Tibial nerve (tissue), 4 donors: Measurements from ENCODE around the gene PRM3. TPM values are rescaled to one million over a fixed set of nuclear protein-coding genes. Genes with fewer than 3 reads are reported as not detected.

Experiments used
- DNase-seq, 2 donors: peaks; one replicate each; pipeline ENCODE4 v3.0.0-alpha.2; 2019; ENCODE audit warnings: low spot score in 2 of 2
- H3K27ac ChIP-seq, 4 donors: fragments of 200-600 bp; sonication (generic) in 3 of 4; one replicate each; pipeline ENCODE4 v1.5.1; 2017 to 2019; ENCODE audit warnings: mild to moderate bottlenecking in 1 of 4
- H3K27me3 ChIP-seq, 2 donors: fragments of 200-600 bp; sonication (generic) in 1 of 2; one replicate each; pipeline versions ENCODE4 v1.5.1 to v1.6.0; 2017 to 2019
- H3K36me3 ChIP-seq, 3 donors: fragments of 200-600 bp; sonication (generic); one replicate each; pipeline ENCODE4 v1.5.1; 2018 to 2019
- H3K4me1 ChIP-seq, 4 donors: fragments of 200-600 bp; sonication (generic) in 3 of 4; one replicate each; pipeline ENCODE4 v1.5.1; 2017 to 2019
- H3K4me3 ChIP-seq, 4 donors: fragments of 200-600 bp; sonication (generic) in 3 of 4; one replicate each; pipeline ENCODE4 v1.5.1; 2017 to 2019; ENCODE audit warnings: mild to moderate bottlenecking in 1 of 4, moderate library complexity in 1 of 4
- H3K9me3 ChIP-seq, 4 donors: fragments of 200-600 bp; sonication (generic) in 3 of 4; one replicate each; pipeline ENCODE4 v1.5.1; 2017 to 2019
- CTCF ChIP-seq, 5 experiments: fragments of 200-600 bp in 3 of 5; fragments of 450-650 bp in 2 of 5; sonication (generic) in 3 of 5; IDR thresholded peaks; one replicate each; pipeline ENCODE4 v1.5.1; 2016 to 2019; ENCODE audit warnings: antibody characterized with exemption in 5 of 5, mild to moderate bottlenecking in 3 of 5, moderate library complexity in 2 of 5
- EP300 ChIP-seq, 2 donors: sonication (generic); formaldehyde crosslinking; IDR thresholded peaks; one replicate each; pipeline ENCODE4 v1.6.1; 2017; ENCODE audit warnings: antibody characterized with exemption in 2 of 2, mild to moderate bottlenecking in 1 of 2
- POLR2A ChIP-seq, 2 donors: fragments of 450-650 bp; IDR thresholded peaks; one replicate each; pipeline ENCODE4 v1.6.1; 2017; ENCODE audit warnings: antibody characterized with exemption in 2 of 2, mild to moderate bottlenecking in 2 of 2, moderate library complexity in 2 of 2
- WGBS, 2 donors: methylation state at CpG; one replicate each; pipeline ENCODE4 v1.1.5; 2018; 5-methylcytosine and 5-hydroxymethylcytosine counted together
- total RNA-seq, 4 donors: library from RNA; depleted of rRNA; stranded (reverse); fragments of >200 nt; gene quantifications; one replicate each; pipeline ENCODE4 v1.1.0, GENCODE V29; 2016

The PRM3 gene
- total RNA-seq, 4 donors from 2014 or later: not detected

GRCh38 chr16:11277607-11278337 is 4.3 kb upstream of the PRM3 start:
- H3K36me3 ChIP-seq: no peaks in the 10 kb centered on the region
- WGBS, 2 donors: 86% methylated on average over 12 of the region's 12 CpGs
- H3K9me3 ChIP-seq: no peaks in the 10 kb centered on the region
- no peak overlapping the region for H3K27ac ChIP-seq
- DNase-seq: no peak
- H3K27me3 ChIP-seq: no peaks in the 10 kb centered on the region
- no peak for TF ChIP-seq POLR2A (IDR thresholded peaks at IDR 0.05)
- no peak for TF ChIP-seq CTCF (IDR thresholded peaks at IDR 0.05)
- no peak for TF ChIP-seq EP300 (IDR thresholded peaks at IDR 0.05)
- H3K4me3 ChIP-seq: no peak overlapping the region
- H3K4me1 ChIP-seq: no peaks in the 10 kb centered on the region

GRCh38 chr16:11276896-11277593 is 3.6 kb upstream of the PRM3 start:
- H3K4me1 ChIP-seq: no peaks in the 10 kb centered on the region
- no peak for DNase-seq

GRCh38 chr16:11276143-11276895 is 2.9 kb upstream of the PRM3 start, which contains the start of gene PRM2:
Gene PRM2 (minus strand): TSS chr16:11276480. CDS start chr16:11276370, 110 bp downstream.
- no peaks in the 10 kb centered on the region for H3K9me3 ChIP-seq
- H3K27ac ChIP-seq: no peak within 1 kb of the TSS
- H3K27me3 ChIP-seq: no peaks in the 10 kb centered on the region
- no peaks in the 10 kb centered on the region for H3K4me1 ChIP-seq
- no peak for TF ChIP-seq CTCF (IDR thresholded peaks at IDR 0.05)
- no peak for TF ChIP-seq POLR2A (IDR thresholded peaks at IDR 0.05)
- TF ChIP-seq EP300 (IDR thresholded peaks at IDR 0.05): no peak
- H3K36me3 ChIP-seq: no peaks in the 10 kb centered on the region
- 92 to 95% methylated on average over 19 to 26 of the region's 26 CpGs for WGBS, 2 donors
- DNase-seq: no peak
- no peak within 1 kb of the TSS for H3K4me3 ChIP-seq

More at GRCh38 chr16:11276896-11277593, 3.6 kb upstream of the PRM3 start:
- Histone ChIP-seq H3K36me3 (no peaks in the 10 kb centered on the region), H3K9me3 (no peaks in the 10 kb centered on the region), H3K27me3 (no peaks in the 10 kb centered on the region), H3K27ac (no peak overlapping the region), H3K4me3 (no peak overlapping the region)
- 86 to 89% methylated on average over 11 of the region's 11 CpGs for WGBS, 2 donors
- TF ChIP-seq POLR2A (IDR thresholded peaks at IDR 0.05): no peak
- TF ChIP-seq EP300 (IDR thresholded peaks at IDR 0.05): no peak
- no peak for TF ChIP-seq CTCF (IDR thresholded peaks at IDR 0.05)

GRCh38 chr16:11274964-11275363 is 1.5 kb upstream of the PRM3 start:
- Histone ChIP-seq H3K4me3 (no peak overlapping the region), H3K9me3 (no peaks in the 10 kb centered on the region), H3K4me1 (no peaks in the 10 kb centered on the region), H3K27me3 (no peaks in the 10 kb centered on the region), H3K36me3 (no peaks in the 10 kb centered on the region), H3K27ac (no peak overlapping the region)
- 92 to 95% methylated on average over 7 of the region's 7 CpGs for WGBS, 2 donors
- no peak for DNase-seq
- TF ChIP-seq EP300 (IDR thresholded peaks at IDR 0.05) (no peak), POLR2A (IDR thresholded peaks at IDR 0.05) (no peak), CTCF (IDR thresholded peaks at IDR 0.05) (no peak)
